NOMO-1 treated with DMSO at 0.1 percent for 48 hours (cell line): ENCODE data around the gene DCAF8.

ENCODE experiments used
- DNase-seq: peaks from one replicate; lab custom pipeline; 2025; ENCODE audit not compliant: unreplicated experiment; lab: John Stamatoyannopoulos, UW

Gene DCAF8

GRCh38 chr1:160171354-160171753 lies 91.0 kb downstream of the DCAF8 start:
- DNase-seq = no peak

GRCh38 chr1:160169553-160170399 lies 92.6 kb downstream of the DCAF8 start:
- peak; percentile 43 for DNase-seq

- no peak for DNase-seq
These were observed 93.6 kb downstream of the DCAF8 start for GRCh38 chr1:160168609-160169369.

GRCh38 chr1:160168016-160168415 lies 94.3 kb downstream of the DCAF8 start:
- no peak for DNase-seq

- no peak for DNase-seq
These were observed 94.8 kb downstream of the DCAF8 start for GRCh38 chr1:160167580-160167979.

- DNase-seq = no peak
These were observed 95.3 kb downstream of the DCAF8 start for GRCh38 chr1:160167056-160167455.

- DNase-seq = peak; percentile 77
These were observed 96.0 kb downstream of the DCAF8 start for GRCh38 chr1:160166166-160166868.
